Measurements from ENCODE around the gene THEM5.

DNA sequence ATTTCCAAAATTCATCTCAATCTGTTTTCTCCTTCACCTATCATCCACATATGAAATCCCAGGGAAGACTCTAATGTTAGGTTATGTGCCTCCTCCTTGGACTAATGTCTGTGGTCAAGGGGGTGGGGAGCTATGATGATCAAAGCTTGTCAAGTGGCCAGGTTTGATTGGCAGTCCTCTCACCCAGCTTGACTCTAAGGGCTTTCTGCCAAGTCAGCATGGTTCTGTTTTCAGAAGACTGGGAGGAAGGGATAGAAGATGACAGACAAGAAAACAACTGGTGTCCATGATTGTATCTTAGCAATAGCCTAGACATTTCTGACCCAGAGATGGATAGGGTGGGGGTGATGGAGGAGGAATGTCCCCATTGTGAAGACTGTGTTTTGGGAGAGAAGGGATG, 9.1 kb upstream of the THEM5 start:
- TF ChIP-seq POLR2A (IDR thresholded peaks at IDR 0.05; ENCODE audit: extremely low read depth, insufficient read length) = no peak
- TF ChIP-seq, protein P1, sequence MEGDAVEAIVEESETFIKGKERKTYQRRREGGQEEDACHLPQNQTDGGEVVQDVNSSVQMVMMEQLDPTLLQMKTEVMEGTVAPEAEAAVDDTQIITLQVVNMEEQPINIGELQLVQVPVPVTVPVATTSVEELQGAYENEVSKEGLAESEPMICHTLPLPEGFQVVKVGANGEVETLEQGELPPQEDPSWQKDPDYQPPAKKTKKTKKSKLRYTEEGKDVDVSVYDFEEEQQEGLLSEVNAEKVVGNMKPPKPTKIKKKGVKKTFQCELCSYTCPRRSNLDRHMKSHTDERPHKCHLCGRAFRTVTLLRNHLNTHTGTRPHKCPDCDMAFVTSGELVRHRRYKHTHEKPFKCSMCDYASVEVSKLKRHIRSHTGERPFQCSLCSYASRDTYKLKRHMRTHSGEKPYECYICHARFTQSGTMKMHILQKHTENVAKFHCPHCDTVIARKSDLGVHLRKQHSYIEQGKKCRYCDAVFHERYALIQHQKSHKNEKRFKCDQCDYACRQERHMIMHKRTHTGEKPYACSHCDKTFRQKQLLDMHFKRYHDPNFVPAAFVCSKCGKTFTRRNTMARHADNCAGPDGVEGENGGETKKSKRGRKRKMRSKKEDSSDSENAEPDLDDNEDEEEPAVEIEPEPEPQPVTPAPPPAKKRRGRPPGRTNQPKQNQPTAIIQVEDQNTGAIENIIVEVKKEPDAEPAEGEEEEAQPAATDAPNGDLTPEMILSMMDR (IDR thresholded peaks at IDR 0.05; ENCODE audit: low read depth, low read length) = no peak
